HG02970 (cell line): ENCODE measurements around the gene HHIPL2.
"Not testable (repeated sequence)": the region's sequence is repeated elsewhere in the genome, so short reads cannot be mapped to it uniquely, and the experiment has no call there.

ENCODE experiments used
- ATAC-seq: cut with Tn5 transposase; IDR thresholded peaks from one replicate; pipeline ENCODE4 v1.9.1; 2021; ENCODE audit warnings: mild to moderate bottlenecking, moderate library complexity, moderate number of reproducible peaks; ENCODE audit not compliant: unreplicated experiment, low FRiP score

HHIPL2 gene

GRCh38 chr1:222543817-222544216, 4.1 kb downstream of the HHIPL2 start:
- no peak for ATAC-seq

- no peak for ATAC-seq
Observed at GRCh38 chr1:222540598-222540995, 7.3 kb downstream of the HHIPL2 start.

- ATAC-seq, result no peak
Observed at GRCh38 chr1:222539951-222540597, 7.8 kb downstream of the HHIPL2 start.

DNA sequence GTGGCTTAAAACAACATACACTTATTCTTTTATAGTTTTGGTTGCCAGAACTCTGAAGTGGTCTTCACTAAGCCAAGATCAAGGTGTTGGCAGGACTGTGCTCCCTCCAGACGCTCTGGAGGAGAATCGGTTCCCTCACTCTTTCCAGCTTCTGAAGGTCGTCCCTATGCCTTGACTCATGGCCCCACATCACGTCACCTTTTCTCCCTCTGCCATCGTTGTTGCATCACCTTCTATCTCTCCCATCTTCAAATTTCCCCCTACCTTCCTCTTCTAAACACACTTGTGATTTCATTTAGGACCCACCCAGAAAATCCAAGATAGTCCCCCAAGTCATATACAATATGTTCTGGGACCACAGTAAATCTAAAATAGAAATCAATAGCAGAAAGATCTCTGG, 12.4 kb downstream of the HHIPL2 start:
- no peak for ATAC-seq

- no peak for ATAC-seq
Observed at GRCh38 chr1:222530852-222531251, 17.1 kb downstream of the HHIPL2 start.

GRCh38 chr1:222529916-222530315, 18.0 kb downstream of the HHIPL2 start:
- no peak for ATAC-seq

GRCh38 chr1:222529181-222529580, 18.7 kb downstream of the HHIPL2 start:
- no peak for ATAC-seq

DNA sequence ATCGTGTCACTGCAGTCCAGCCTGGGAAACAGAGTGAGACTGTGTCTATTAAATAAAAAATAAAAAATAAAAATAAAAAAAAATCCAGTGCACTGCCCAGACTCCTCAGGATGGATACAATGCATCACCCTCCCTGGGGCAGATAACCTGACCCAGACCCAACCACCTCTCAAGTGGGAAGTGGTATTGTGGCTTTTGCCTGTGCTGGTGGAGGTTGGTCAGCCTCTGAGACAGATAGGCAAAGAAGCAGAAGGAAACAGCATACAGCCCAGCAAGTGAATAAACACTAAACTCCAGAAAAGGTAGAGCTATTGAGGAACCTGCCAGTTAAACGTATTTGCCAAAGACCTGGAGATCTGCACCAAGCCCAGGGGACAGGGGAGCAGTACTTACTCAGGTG, 22.0 kb downstream of the HHIPL2 start:
- no peak for ATAC-seq

DNA sequence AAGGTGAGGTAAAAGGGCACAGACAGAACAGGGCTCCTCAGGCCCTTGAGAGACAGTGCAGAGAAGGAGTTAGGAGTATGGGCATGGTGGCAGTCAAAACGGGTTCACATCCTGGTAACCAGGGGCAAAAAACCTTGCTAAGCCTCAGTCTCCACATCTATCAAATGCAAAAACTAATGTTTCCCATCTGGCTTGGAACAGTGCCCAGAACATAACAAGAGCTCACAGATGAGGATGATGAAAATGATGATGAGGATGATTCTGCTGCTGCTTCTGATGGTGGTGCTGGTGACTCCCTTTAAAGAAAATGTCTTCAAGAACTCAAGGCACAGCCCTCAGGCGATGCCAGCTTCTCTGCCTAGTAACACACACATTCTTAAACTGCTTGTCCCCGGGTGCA, 24.1 kb downstream of the HHIPL2 start:
- no peak for ATAC-seq

GRCh38 chr1:222522105-222522915, 25.6 kb downstream of the HHIPL2 start:
- ATAC-seq, result no peak

GRCh38 chr1:222521299-222522104, 26.4 kb downstream of the HHIPL2 start:
- ATAC-seq, result no peak

DNA sequence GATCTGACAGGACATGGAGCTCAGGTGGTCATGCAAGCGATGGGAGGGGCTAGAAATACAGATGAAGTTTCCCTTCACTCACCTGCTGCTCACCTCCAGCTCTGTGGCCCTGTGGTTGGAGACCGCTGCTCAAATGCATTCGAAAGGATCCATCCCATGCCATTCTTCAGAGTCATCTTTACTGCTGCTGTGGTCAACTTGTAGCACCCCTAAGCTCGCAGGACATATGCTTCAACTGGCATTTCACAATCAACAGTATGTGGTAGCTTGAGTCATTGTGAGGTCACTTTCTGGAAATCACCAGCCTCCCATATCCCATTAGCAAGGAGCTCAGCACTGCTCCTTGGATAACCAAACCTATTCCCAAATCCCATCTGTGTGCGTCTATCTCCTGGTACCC, 58.4 kb downstream of the HHIPL2 start:
- not testable (repeated sequence) for ATAC-seq

GRCh38 chr1:222487774-222488173, 60.1 kb downstream of the HHIPL2 start:
- not testable (repeated sequence) for ATAC-seq

DNA sequence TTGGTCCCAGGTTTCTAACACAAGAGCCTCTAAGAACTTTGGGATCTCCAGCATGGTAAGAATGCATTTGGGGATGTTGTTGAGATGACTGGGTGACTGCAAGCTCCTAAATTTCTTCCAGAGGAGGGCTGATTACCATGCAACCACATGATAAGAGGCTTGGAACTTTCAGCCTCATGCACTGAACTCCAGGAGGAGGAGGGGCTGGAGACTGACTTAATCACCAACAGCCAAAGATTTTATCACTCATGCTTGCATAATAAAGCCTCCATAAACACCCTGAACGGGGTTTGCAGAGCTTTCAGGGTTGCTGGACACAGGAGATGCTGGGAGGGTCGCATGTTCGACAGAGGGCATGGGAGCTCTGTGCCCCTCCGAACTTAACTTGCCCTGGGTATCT, 63.9 kb downstream of the HHIPL2 start:
- not testable (repeated sequence) for ATAC-seq

DNA sequence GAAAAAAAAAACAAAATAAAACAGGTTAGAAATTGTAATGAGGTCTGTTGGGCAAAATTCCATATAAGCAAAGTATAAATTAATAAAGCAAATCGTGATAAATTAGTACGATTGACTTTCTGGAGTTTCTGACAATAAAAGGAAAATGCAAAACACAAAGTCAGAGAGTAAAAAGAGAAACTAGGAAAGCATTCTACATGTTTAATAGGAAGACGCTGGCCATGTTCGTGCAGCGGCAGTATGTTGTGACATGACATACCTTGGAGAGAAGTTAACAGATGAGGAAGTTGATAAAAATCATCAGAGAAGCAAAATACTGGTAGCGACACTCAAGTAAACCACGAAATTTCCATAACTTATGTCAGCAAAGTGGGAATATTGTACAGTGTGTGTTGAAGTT, 68.3 kb downstream of the HHIPL2 start:
- ATAC-seq, result not testable (repeated sequence)

DNA sequence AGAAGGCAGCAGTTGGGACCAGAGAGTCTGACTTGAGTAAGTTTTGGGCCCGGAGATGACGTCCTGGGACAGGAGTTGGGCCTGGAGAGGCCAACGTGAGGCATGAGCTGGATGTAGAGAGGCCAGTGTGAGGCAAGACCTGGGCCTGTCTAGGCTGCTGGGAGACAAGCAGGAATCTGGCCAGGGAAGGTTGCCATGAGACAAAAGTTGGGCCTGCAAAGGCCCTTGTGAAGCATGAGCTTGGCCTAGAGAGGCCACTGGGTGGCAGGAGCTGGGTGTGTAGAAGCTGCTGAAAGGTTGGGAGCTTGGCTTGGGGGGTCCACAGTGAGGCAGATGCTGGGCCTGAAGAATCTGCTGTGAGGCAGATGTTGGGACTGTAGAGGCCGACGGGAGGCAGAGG, 71.5 kb downstream of the HHIPL2 start:
- ATAC-seq, result not testable (repeated sequence)

- not testable (repeated sequence) for ATAC-seq
Observed at GRCh38 chr1:222473717-222474116, 74.2 kb downstream of the HHIPL2 start.

- ATAC-seq, result not testable (repeated sequence)
Observed at GRCh38 chr1:222472776-222473540, 74.9 kb downstream of the HHIPL2 start.
